Fibroblast of skin of abdomen (primary cell): ENCODE data around the gene RFT1.
A peak's percentile ranks its signal among the peaks of the same experiment; 100 is the strongest.
"Not testable (repeated sequence)": the region's sequence is repeated elsewhere in the genome, so short reads cannot be mapped to it uniquely, and the experiment has no call there.

Experiments
- DNase-seq: peaks from one replicate; pipeline ENCODE4 v3.0.0-alpha.2; 2013

RFT1 gene

DNA sequence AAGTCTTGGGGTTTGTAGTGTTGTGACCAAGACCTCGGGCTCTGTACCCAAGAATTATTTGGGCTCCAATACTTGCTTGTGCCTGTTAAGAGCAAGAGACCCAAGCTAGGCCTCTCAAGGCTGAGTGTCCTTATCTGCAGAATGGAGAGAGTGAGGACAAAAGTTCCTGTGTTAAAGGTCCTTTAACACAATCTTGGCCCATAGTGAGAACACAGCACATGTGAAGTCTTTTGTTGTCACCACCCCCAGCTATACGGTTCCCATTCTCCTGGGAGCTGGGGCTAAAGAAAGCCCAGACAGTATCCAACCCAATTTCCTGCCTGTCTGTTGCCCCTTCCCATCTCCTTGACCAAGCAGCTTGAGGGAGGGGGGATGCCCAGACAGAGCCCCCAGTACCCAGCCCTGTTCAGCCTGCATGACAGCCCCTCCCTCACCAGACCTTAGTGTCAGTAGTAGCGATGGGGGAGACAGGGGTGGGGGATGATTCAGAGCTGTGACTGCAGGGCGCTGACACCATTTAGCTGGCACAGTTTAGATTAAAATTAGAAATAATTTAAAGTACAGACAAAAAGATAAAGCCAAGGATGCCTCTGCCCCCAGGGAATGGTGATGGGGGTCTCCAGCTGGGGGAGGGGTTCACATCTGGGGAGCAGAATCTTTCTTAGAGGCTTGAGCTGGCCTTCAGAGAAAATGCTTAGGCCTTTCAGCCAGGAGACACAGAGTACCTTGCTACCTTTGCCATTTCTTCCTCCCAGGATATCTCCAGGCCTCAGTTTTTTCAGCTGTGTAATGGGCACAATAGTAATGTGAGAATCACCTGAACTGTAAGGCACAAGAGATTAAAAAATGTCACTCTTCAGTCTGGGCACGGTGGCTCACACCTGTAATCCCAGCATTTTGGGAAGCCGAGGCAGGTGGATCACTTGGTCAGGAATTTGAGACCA lies 33.5 kb upstream of the RFT1 start:
- no peak for DNase-seq

DNA sequence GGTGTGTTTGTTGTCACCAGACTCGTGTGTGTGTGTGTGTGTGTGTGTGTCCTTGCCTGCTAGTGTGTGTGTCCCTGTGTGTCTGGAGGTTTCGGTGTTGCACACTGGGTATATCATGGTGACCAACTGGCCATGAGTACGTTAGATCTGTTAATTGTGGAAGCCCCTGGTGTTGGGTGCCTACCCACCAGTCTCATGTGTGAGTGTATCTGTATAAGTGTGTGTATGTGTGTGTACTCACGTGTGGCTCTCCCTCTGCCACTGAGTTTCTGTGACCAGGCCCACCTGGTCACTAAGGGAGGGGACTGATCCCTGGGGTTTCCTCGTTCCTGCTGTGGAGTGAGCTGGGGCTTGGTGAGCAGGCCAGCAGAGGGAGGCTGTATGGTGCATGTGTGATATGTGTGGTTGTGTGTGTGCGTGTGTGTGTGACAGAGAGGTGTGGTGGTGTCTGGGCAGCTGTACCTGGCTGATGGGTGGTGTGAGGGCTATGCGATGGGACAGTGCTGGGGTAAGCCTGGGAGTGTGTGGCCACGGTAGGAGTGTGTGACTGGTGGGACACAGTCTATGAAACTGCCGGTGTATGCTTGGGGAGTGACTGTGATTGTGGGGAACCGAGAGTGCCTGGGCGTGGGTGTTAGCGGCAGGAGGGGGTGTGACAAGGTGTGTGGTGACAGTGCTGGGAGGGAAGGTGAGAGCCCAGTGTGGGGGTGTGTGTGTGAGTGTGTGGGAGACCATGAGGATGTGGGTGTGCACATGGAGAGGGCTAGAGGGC lies 32.6 kb upstream of the RFT1 start:
- DNase-seq: no peak

DNA sequence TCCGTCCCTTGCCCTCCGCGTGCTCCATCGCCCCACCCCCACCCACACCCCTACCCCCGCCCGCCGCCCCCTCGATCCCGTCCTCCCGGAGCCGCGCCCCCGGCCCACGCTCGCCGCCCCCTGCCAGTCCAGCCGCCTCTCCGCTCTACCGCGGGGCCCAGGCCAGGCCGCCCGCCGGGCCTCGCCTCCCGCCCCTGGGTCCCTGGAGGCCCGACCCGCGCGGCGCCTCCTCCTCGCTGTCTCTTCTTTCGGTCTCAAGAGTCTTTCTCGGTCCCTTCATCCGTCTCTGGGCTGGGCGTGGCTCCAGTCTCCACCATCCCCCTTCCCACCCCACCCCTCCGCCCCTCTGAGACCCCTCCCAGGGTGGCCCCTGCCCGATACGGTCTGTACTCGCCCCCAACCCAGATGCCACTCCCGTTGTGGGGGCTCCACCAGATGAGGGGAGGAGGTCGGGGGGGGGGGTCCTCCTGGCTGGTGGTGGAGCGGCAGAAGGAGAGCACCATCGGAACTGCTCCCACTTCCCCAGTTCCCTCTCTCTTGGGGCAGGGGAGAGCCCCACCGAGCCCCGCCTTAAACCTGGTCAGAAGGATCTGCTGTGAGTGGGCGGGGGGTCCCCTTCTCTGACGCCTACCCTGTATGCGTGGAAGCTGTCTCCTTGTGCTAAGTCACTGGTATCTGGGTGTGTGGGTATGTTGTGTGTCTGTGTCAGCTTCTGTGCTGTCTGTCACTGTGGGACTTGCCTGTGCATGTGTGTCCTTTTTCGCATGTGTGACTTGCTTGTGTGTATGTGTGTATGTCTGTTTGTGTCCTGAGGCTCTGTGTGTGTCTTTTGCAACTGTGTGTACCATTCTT lies 31.8 kb upstream of the RFT1 start:
- no peak for DNase-seq

DNA sequence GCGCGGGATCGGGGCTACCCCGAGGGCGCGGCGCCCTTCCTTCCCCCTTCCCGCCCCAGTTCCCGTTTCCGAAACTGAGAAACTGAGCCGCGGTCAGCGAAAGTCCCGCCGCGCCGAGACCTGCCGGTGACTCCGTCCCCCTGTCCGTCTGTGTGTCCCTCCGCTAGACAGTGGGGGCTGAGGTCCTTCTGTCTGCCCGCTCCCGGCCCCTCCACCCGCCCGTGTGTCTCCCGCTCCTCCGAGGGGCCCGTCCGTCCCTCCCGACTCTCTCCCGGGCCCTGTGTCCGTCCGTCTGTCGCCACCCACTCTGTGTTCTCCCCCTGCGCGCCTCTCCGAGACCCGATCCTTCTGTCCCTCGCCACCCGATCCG lies 31.2 kb upstream of the RFT1 start:
- DNase-seq: no peak

DNA sequence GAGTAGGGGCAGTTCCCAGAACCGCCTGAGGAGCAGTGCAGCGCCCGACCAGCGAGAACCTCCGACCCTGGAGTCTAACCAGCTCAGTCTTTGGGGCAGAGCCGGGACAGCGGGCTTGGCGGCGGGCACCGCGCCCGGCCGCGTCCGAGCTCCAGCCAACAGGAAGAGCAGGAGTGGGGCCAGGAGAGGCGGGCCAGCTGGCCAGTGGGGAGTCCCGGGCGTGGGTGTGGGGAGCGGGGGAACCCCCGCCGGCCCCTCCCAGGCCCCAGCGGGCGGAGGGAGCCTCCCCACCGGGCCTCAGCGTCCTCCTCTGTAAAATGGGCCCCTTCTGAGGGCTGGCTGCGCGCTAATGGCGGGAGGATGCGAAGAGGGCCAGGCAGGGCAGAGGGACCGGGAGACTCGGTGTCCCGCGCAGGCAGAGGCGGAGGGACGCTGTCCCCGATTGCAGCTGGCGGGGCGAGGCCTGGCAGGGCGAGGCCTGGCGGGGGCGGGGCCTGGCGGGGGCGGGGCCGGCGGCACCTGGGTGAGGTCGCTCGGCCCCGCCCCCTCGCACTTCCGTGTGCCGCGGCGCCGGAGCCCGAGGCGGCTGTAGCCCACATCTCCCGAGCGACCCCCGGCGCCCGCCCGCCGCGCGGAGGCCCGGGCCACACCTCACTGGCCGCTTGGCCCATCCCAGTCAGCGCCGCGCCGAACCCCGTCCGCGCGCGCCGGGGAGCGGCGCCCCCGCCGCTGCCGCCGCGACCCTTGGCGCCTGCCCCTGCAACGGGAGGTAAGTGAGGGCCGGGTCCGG lies 30.6 kb upstream of the RFT1 start, which contains the start of gene PRKCD:
Gene PRKCD, plus strand, starts transcription at position 550 of the 790 bp plus-strand sequence. CDS start 17,214 bp downstream, outside the sequence.
- peak; percentile 56 for DNase-seq

DNA sequence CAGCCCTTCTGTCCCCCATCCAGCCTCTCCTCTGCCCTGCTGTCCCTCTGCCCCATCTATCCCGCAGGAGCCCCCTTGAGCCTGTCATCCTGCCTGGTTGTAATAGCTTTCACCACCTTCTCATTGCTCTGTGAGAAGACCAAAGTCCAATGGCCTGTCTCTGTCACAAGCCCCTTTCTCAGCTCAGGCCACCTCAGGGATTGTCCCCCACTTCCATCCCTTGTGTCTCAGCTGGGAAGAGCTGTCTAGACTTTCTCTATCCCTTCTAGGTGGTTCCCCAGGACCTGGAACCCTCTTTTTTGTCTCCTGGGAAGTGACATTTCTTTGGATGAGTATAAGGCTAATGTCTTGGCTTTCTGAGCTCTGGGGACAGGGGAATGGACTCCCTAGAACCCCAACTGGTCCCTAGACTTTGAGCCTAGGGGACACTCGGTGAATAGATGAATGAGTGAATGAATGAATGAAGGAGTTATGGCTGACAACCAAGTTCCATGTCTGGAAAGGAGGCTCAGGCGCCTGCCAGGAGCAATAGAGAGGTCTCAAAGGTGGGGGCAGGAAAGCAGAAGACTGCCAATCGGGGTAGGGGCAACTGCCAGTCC lies 29.9 kb upstream of the RFT1 start:
- no peak for DNase-seq

DNA sequence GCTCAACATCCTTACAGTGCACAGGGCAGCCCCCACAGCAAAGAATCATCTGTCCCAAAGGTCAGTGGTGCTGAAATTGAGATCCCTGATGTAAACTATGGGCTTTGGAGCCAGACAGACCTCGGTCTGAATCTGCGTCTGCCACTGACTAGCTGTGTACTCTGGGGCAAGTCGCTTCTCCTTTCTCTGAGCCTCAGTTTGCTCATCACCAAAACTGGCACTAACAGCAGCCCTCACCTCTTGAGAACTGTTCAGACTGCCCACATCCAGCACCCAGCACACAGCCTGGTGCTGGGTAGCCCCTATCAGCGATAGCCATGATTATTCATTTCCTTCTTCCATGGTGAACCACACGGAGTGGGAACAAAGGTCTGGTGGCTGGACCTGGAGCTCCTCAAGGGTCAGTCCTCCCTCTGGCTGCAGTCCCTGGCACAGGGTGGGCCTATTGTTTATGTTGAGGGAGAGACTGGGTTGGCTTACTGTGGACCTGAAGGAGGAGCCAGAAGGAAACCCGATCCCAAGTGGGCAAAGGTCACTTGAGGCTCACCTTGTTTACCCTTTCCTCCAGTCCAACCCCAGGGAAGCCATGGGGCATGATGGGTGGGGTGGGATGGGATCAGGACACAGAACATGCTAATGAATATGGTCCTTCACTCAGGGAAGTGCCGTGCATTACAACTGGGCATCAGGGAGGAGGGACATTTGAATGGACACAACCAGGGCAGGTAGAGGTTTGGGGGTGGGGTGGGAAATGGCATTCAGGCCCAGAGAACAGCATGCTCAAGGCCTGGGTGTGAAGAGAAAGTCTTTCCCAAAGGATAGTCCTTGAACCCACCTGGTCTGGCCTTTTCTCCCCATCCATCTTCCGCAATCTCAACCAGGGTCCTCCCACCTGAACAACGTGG lies 29.2 kb upstream of the RFT1 start:
- no peak for DNase-seq

DNA sequence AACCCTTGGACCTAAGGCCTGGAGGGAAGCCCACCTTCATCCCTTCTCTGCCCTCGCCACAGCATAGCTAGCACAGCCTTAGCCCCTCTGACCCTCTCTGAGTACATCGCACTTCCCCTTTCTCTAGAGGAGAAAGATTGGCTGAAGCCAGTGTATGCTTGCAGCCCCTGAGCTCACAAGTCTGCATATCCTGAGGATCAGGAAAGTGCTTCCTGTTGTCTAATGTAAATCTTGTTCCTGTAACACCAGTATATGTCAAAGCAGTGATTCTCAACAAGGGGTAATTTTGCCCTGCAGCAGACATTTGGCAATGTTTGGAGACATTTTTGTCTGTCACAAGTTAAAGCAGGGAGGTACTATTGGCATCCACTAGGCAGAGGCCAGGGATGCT lies 28.5 kb upstream of the RFT1 start:
- no peak for DNase-seq

DNA sequence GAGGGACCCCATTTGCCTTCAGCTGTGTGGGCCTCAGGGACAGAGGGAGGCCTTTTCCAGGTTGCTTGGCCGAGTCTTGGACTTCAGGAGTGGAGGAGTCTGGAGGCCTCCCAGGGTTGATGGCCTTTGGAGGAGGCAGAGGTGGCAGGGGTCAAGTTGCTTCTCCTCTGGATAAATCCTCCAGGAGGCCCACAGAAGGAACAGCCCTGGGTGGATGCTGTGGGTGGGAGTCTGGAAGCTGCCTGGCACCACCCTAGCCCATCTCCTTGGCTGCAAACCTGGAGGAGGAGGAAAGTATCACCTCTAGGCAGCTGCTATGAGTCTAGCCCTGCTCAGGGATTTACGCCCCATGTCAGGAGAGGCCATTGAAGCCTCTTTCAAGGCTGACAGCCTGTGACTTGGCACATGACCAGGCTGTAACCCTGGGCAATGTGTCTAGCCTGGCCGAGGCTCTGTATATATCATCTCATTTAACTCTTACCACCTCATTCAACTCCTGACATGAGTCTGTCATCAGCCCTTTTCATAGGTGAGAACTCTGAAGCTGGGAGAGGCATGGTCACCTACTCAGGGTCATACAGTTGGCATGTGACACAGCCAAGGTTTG lies 27.8 kb upstream of the RFT1 start:
- DNase-seq: no peak

DNA sequence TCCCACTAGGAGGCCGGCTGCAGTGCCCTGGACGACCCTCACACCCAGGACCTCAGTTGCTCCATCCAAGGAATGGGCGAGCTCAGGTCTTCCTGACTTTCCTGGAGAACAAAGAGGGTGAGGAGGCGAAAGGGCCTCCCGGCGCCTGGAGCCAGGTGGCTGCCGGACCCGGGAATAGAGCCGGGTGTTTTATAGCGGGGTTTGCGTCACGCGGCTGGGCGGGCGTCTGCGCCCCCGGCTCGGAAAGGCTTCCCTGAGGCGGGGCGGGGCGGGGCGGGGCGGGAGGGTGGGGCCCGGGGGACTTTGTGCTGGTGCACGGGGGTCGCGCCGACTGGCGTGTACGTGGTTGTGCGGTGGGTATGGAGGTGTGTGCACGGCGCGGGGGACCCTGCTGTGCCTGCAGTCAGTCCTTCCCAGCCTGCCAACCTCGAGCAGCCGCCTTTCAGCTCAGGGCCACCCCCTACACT lies 26.2 kb upstream of the RFT1 start:
- DNase-seq: no peak

DNA sequence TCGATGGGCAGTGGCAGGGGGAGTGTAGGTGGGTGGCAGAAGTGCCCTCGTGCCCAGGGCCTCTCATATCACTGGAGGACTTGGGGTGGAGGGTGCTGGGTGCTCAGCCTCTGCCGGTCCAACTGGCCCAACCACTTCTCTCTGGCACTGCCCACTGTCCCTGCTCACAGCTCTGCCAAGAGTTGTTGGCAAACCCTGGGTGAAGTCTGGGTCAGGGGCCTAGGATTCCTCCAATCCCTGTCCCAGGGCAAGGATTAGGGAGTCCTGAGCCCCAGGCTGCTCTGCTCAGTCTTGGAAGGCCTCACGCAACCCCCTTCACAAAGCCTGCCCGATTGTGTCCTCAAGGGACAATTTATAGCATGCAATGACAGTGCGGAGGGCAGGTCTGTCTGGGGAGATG lies 25.5 kb upstream of the RFT1 start:
- no peak for DNase-seq

DNA sequence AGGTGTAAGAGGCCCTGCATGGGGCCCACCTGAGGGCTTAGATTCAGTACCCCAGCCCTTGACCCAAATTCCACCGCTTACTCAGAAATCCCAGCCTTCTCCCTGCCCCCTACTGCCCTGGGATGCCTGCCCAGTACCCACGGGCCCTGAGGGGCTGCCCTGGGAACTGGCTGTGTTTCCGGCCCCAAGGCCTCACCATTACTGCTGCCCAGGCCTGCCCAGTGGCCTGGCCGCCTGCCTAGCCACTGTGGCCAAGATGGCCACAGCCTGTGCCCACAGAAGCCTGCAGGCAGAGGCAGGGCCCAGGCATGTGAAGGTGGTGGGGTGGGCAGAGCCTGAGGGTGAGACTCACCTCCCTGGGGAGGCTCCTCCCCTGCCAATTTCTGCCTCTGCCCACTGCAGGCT lies 24.6 kb upstream of the RFT1 start:
- DNase-seq: no peak

DNA sequence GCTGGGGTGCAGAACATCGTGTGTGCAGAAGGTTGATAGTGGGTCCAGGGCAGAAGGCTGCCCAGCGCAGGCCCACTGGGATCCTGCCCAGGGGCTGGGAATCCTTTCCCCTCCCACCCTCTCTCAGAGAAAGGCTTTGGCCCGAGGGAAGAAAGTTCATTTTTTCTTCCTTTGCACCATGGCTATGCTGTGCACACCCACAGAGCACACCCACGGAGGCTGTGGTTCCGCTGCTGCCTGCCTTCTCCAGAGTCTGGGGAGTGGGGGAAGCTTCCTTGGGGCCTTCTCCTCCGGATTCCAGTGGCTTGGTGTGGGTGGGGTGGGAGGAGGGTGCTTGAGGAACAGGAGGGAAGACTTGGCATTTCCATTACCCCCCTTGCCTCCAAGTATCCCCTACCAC lies 23.7 kb upstream of the RFT1 start:
- no peak for DNase-seq

DNA sequence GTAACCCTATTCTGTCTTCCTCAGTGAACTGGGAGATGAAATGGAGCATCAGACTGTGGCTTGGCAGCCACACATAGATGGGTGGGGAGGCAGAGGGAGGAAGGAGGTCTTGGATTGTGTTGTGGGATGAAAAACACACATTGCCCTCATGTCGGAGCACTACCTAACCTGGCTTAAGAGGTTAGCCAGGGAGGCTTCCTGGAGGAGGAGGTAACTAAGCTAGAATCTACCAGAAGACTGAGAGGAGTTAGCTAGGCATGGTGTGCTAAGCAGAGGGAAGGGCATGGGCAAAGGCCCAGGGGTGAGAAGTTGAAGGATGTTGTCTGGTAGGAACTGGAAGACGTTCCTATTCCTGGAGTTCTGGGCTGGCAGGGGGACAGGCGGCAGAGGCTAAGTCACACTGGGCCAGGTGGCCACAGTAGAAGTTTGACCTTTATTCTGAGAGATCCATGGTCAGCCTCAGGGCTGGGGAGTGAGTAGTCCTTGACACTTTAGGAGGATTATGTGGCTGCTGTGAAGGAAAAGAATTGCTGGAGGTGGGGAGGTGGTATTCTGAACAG lies 23.1 kb upstream of the RFT1 start:
- no peak for DNase-seq

DNA sequence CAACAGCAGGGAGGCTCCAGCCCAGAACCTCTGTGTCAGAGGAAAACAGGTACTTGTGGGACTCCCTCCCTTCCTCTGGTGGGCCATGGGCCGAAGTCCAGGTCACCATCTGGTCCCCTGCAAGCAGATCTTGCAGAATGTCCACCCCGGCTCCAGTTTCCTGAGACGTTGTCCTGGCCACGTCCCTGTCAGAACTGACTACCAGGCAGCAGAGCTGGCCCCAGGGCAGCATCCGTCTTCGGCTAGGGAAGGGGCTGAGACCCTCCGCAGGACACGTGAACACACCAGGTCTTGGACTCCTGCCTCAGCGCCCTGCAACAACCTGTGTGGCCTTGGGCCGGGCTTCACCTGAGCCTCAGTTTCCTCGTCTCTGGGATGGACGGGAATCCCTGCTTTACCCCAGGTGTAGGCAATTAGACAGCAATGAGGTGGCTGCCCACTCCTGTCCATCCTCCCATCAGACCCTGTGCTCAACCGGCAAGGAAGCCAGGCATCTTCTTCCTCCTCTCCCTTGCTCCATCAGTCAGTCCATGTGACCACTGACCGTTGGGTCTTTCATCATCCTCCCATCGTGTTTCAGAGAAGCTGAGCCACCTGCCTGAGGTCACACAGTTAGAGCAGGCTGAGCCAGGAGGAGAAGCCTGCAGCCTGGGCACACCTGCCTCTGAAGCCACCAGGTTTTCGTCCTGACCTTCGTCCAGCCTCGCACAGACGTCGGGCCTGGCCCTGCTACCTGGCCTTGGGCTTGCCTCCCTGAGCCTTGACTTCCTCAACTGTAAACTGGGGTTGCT lies 21.8 kb upstream of the RFT1 start:
- DNase-seq: no peak

DNA sequence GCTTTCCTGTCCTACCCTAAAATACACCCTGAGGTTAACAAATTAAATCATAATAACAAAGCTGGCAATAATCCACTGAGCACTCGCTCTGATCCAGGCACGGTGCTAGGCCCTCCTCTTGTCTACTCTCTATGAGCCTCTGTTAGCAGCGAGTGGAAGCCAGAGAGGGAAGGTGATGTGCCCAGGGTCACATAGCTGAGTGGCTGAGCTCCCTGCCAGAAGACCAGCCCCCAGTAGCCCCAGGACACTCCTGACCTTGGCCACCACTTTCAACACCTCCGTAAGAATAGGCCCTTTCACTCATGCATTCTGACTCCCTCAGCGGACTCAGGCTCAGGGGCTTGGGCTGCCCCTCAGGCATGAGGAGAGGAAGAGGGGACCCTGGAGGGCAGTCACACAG lies 21.2 kb upstream of the RFT1 start:
- no peak for DNase-seq

DNA sequence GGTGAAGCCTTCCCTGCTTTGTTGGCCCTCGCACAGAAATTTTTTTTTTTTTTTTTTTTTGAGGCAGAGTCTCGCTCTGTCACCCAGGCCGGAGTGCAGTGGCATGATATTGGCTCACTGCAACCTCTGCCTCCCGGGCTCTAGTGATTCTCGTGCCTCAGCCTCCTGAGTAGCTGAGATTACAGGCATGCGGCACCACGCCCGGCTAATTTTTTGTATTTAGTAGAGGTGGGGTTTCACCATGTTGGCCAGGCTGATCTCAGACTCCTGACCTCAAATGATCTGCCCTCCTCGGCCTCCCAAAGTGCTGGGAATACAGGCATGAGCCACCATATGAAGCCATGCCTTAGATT lies 20.8 kb upstream of the RFT1 start:
- not testable (repeated sequence) for DNase-seq

DNA sequence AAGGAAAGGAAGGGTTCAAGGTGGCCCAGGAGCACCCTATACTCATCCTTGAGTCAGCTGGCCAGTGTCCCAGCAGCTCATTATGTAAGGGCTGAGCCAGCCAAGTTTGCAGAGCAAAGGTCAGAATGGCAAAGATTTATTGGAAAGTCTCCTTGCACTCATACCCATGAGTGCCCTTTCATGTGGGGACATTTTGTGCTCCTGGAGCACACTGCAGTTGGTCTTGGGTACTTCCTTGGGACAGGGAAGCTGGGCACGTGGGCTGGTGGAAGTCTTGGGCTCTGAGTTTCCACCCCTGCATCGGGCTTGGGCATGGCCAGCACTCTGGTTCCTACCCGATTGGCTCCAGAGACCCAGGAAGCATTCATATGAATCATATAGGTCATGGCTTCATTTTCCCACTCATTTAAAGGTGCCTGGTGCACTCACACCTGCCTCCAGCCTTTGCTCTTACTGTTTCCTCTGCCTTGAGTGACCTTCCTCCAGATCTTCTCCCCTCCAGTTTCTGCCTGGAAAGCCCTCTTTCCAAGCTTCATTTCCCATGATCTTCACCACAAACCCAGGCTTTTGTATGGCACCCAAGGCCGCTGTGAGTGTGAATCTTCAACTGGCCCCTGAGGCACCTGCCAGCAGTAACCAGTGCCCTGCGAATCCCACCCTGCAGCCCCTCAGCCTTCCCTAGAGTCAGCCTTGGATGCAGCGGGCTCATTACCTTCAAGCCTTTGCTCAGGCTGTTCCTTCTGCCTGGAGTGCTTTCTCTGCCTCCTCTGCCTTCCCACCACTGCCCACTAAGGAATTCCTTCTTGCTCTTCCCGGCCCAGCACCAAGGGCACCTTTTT lies 20.2 kb upstream of the RFT1 start:
- DNase-seq: no peak
